ENCODE data around the gene WNT3A. TPM values are rescaled to one million over a fixed set of nuclear protein-coding genes. Genes with fewer than 3 reads are reported as not detected.

WNT3A gene
- total and polyA plus RNA-seq, 9 of the 15 experiments (the other 6 are each of a cell fraction or from before 2014, with no cell fraction given): not detected

DNA sequence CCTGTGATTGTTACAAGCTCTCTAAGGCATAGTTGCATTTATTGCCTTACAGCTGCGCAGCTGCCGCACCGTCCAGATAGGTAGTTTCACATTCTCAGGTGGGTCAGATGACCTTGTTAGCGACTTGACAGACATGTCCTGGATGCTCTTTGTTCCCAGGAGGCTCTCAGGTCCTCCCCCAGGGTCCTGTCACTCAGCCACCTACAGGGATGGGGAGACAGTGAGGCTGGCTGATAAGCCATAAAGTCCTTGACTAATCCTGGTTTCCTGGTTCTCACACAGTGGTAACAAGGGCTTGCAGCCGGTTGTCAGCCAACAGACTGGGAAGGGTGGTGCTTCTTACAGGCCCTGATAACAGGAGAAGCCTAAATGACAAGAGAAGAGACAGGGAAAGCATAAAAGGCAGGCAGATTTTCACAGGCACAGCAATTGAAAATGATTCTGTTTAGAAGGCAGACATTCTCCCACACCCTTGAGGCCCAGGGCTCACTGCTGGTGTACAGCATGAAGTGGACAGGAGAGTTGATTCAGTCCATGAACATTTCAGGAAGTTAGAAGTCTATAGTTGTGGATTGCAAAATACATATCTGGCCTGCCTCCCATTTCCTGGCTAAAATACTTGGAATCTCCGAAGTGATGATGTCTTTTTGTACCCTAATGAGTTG lies 78.6 kb downstream of the WNT3A start (continued):
- TF ChIP-seq, protein P1, sequence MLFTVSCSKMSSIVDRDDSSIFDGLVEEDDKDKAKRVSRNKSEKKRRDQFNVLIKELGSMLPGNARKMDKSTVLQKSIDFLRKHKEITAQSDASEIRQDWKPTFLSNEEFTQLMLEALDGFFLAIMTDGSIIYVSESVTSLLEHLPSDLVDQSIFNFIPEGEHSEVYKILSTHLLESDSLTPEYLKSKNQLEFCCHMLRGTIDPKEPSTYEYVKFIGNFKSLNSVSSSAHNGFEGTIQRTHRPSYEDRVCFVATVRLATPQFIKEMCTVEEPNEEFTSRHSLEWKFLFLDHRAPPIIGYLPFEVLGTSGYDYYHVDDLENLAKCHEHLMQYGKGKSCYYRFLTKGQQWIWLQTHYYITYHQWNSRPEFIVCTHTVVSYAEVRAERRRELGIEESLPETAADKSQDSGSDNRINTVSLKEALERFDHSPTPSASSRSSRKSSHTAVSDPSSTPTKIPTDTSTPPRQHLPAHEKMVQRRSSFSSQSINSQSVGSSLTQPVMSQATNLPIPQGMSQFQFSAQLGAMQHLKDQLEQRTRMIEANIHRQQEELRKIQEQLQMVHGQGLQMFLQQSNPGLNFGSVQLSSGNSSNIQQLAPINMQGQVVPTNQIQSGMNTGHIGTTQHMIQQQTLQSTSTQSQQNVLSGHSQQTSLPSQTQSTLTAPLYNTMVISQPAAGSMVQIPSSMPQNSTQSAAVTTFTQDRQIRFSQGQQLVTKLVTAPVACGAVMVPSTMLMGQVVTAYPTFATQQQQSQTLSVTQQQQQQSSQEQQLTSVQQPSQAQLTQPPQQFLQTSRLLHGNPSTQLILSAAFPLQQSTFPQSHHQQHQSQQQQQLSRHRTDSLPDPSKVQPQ (CRISPR knock-in tag; IDR thresholded peaks at IDR 0.05; ENCODE audit: borderline replicate concordance): no peak
- no peak for TF ChIP-seq ZFPM2 (CRISPR knock-in tag; IDR thresholded peaks at IDR 0.05)
- TF ChIP-seq CEBPB (tag; IDR thresholded peaks at IDR 0.05): peak; percentile 63
- peak; percentile 23; the same call in 1 of the 2 replicates for TF ChIP-seq HDGF (IDR thresholded peaks at IDR 0.05)
- 0 out of 2 replicates have a peak, but pooled peaks have one; percentile 2 for TF ChIP-seq MAFK (IDR thresholded peaks at IDR 0.05; ENCODE audit: low read length)
- peak; percentile 45 to 55; a peak in 2 of 4 replicates for TF ChIP-seq NRF1 (conservative IDR thresholded peaks at IDR 0.05 in 1 of 2, IDR thresholded peaks at IDR 0.05 in 1 of 2)
- TF ChIP-seq RBM25 (IDR thresholded peaks at IDR 0.05; ENCODE audit: low read depth, low read length, severe bottlenecking): no peak
- TF ChIP-seq TBL1XR1 (IDR thresholded peaks at IDR 0.05; ENCODE audit: low read length in 2 of 2): 0 out of 4 replicates have a peak, but pooled peaks of 1 of the 2 experiments have one; percentile 20
- no peak for TF ChIP-seq CREB1 (IDR thresholded peaks at IDR 0.05)
- 0 out of 2 replicates have a peak, but pooled peaks have one; percentile 21 for TF ChIP-seq CREB1 (CRISPR knock-in tag; IDR thresholded peaks at IDR 0.05)
- TF ChIP-seq KDM2B (CRISPR knock-in tag; IDR thresholded peaks at IDR 0.05): no peak
- TF ChIP-seq, protein P2, sequence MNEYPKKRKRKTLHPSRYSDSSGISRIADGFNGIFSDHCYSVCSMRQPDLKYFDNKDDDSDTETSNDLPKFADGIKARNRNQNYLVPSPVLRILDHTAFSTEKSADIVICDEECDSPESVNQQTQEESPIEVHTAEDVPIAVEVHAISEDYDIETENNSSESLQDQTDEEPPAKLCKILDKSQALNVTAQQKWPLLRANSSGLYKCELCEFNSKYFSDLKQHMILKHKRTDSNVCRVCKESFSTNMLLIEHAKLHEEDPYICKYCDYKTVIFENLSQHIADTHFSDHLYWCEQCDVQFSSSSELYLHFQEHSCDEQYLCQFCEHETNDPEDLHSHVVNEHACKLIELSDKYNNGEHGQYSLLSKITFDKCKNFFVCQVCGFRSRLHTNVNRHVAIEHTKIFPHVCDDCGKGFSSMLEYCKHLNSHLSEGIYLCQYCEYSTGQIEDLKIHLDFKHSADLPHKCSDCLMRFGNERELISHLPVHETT (CRISPR knock-in tag; conservative IDR thresholded peaks at IDR 0.05 in 1 of 2, IDR thresholded peaks at IDR 0.05 in 1 of 2): no peak
- peak; percentile 84 for TF ChIP-seq CBFA2T2 (conservative IDR thresholded peaks at IDR 0.05)
- no peak for TF ChIP-seq CC2D1A (IDR thresholded peaks at IDR 0.05)
- TF ChIP-seq HNRNPH1 (optimal IDR thresholded peaks at IDR 0.05; ENCODE audit: low read depth, low read length): no peak
- 0 out of 2 replicates have a peak, but pooled peaks have one; percentile 22 for TF ChIP-seq PML (IDR thresholded peaks at IDR 0.05; ENCODE audit: low read length)
- no peak for TF ChIP-seq CEBPG (CRISPR knock-in tag; IDR thresholded peaks at IDR 0.05)
- no peak for TF ChIP-seq CEBPG (tag; conservative IDR thresholded peaks at IDR 0.05 in 1 of 2, IDR thresholded peaks at IDR 0.05 in 1 of 2)
- no peak for TF ChIP-seq MYC (IDR thresholded peaks at IDR 0.05; ENCODE audit: low read depth, low read length)
- TF ChIP-seq MYC (CRISPR knock-in tag; IDR thresholded peaks at IDR 0.05; ENCODE audit: borderline replicate concordance, low read depth): no peak
- no peak for TF ChIP-seq CHD4 (IDR thresholded peaks at IDR 0.05; ENCODE audit: insufficient read depth, insufficient replicate concordance, low read depth, low read length, poor library complexity, severe bottlenecking)
- no peak for TF ChIP-seq ZSCAN32 (CRISPR knock-in tag; IDR thresholded peaks at IDR 0.05)
- no peak for TF ChIP-seq KLF1 (tag; IDR thresholded peaks at IDR 0.05)
- no peak for TF ChIP-seq RNF2 (IDR thresholded peaks at IDR 0.05)
- no peak for TF ChIP-seq SMARCC2 (IDR thresholded peaks at IDR 0.05; ENCODE audit: low read depth)
- TF ChIP-seq FOSL1 (tag; conservative IDR thresholded peaks at IDR 0.05): 0 out of 2 replicates have a peak, but pooled peaks have one; percentile 3
- TF ChIP-seq CXXC5 (CRISPR knock-in tag; IDR thresholded peaks at IDR 0.05): peak; percentile 28; the same call in 1 of the 2 replicates
